Fibroblast of skin of back (primary cell): ENCODE data around the gene CDC14A.
"Not testable (repeated sequence)": the region's sequence is repeated elsewhere in the genome, so short reads cannot be mapped to it uniquely, and the experiment has no call there.

Experiments
- DNase-seq: peaks from one replicate; pipeline ENCODE4 v3.0.0-alpha.2; 2013

CDC14A gene

GRCh38 chr1:100407390-100407789 is 55.1 kb downstream of the CDC14A start:
- DNase-seq = not testable (repeated sequence)

GRCh38 chr1:100411019-100411418 is 58.7 kb downstream of the CDC14A start:
- DNase-seq = no peak

GRCh38 chr1:100411574-100411973 is 59.3 kb downstream of the CDC14A start:
- no peak for DNase-seq

GRCh38 chr1:100413035-100413434 is 60.7 kb downstream of the CDC14A start:
- DNase-seq = no peak

- DNase-seq = no peak
Measured at GRCh38 chr1:100414693-100415497, 62.6 kb downstream of the CDC14A start.

- DNase-seq = no peak
Measured at GRCh38 chr1:100415498-100415778, 63.1 kb downstream of the CDC14A start.

- DNase-seq = no peak
Measured at GRCh38 chr1:100419072-100419471, 66.8 kb downstream of the CDC14A start.

- no peak for DNase-seq
Measured at GRCh38 chr1:100422065-100422464, 69.8 kb downstream of the CDC14A start.

GRCh38 chr1:100423832-100424337 is 71.6 kb downstream of the CDC14A start:
- DNase-seq = no peak

- no peak for DNase-seq
Measured at GRCh38 chr1:100428160-100428559, 75.9 kb downstream of the CDC14A start.

- no peak for DNase-seq
Measured at GRCh38 chr1:100430325-100430756, 78.0 kb downstream of the CDC14A start.

- no peak for DNase-seq
Measured at GRCh38 chr1:100431954-100432353, 79.6 kb downstream of the CDC14A start.

GRCh38 chr1:100433563-100433962 is 81.3 kb downstream of the CDC14A start:
- no peak for DNase-seq

GRCh38 chr1:100434831-100435230 is 82.5 kb downstream of the CDC14A start:
- no peak for DNase-seq

- no peak for DNase-seq
Measured at GRCh38 chr1:100438375-100438774, 86.1 kb downstream of the CDC14A start.

- DNase-seq = no peak
Measured at GRCh38 chr1:100438789-100439188, 86.5 kb downstream of the CDC14A start.

GRCh38 chr1:100440075-100440809 is 87.9 kb downstream of the CDC14A start:
- no peak for DNase-seq

- no peak for DNase-seq
Measured at GRCh38 chr1:100441146-100441545, 88.8 kb downstream of the CDC14A start.

GRCh38 chr1:100441651-100442050 is 89.3 kb downstream of the CDC14A start:
- no peak for DNase-seq

GRCh38 chr1:100443811-100444571 is 91.7 kb downstream of the CDC14A start:
- peak; percentile 24 for DNase-seq

GRCh38 chr1:100445565-100445964 is 93.3 kb downstream of the CDC14A start:
- no peak for DNase-seq

- peak; percentile 7 for DNase-seq
Measured at GRCh38 chr1:100448366-100448765, 96.1 kb downstream of the CDC14A start.

GRCh38 chr1:100449477-100449876 is 97.2 kb downstream of the CDC14A start:
- DNase-seq = no peak
